Measurements from ENCODE around the gene S1PR4.
"Not testable (repeated sequence)": the region's sequence is repeated elsewhere in the genome, so short reads cannot be mapped to it uniquely, and the experiment has no call there.

Gene S1PR4

DNA sequence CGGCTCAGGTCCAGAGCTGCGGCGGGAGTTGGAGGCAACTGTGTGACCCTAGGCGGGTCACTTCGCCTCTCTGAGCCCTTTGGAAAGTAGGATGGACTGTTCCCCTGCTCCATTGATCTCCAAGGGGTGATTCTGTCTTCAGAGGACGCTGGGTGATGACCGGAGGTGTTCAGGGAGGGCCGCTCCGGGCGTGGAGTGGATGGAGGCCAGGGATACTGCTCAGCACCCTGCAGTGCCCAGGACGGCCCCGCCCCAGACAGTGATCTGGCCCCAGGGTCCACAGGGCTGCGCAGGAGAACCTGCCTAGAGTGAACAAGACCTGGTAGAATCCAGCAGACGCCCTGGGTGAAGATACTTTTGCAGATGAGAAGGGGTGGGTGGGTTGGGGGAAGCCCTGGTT, 14.1 kb downstream of the S1PR4 start:
- no peak overlapping the region for H3K27ac ChIP-seq (ENCODE audit: low read length)
- no peak overlapping the region for H3K4me3 ChIP-seq (ENCODE audit: low read depth in 1 of 2, low read length in 2 of 2)
- H3K36me3 ChIP-seq (ENCODE audit: control insufficient read depth in 1 of 2, insufficient read depth in 2 of 2, low read length in 2 of 2): peaks cover 0 to 28% of the 10 kb centered on the region in 2 donors
- peaks cover 0 to 12% of the 10 kb centered on the region in 2 donors for H3K4me1 ChIP-seq (ENCODE audit: control insufficient read depth in 1 of 2, insufficient read depth in 2 of 2, low read length in 2 of 2)
- H3K9me3 ChIP-seq (ENCODE audit: control insufficient read depth in 1 of 2, low read length in 2 of 2): no peaks in the 10 kb centered on the region
- no peaks in the 10 kb centered on the region for H3K27me3 ChIP-seq (ENCODE audit: low read depth, low read length)

DNA sequence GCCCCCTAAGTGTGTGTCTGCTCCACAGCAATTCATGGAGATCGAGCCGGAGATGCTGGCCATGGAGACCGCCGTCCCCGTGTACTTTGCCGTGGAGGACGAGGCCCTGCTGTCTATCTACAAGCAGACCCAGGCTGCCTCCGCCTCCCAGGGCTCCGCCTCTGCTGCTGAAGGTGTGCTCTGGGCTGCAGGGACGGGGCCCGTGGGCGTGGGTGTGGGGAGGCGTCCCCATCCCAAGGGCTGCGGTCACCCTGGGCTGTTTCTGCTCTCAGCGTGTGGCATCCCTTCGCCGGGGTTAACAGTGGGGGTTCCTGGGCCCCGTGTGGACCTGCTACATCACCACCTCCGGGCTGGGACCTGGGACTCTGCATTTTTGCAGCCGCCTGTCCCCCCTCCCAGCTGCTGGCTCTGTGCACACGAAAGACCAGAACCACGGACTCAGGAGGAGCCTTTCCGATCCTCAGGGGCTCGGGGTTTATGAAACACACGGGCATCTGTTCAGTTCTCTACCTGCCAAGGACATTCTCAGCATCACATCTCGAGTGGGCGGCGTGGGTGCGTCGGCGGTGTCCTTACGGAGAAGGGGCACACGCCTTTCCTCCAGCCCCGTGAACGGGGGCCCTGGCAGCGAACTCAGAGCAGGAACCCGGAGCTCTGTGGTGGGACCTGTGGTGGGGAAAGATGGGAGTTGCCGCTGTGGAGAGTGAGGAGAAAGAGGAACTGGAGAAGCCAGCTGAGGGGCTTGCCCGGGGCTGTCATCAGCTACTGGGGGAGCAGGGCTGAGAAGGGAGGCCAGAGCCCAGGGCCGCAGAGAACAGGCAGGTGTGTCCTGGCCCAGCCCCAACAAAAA, 14.9 kb downstream of the S1PR4 start:
- H3K4me3 ChIP-seq (ENCODE audit: low read depth in 1 of 2, low read length in 2 of 2): no peak overlapping the region
- H3K27ac ChIP-seq (ENCODE audit: low read length): no peak overlapping the region
- peaks cover 0 to 28% of the 10 kb centered on the region in 2 donors for H3K36me3 ChIP-seq (ENCODE audit: control insufficient read depth in 1 of 2, insufficient read depth in 2 of 2, low read length in 2 of 2)
- H3K4me1 ChIP-seq (ENCODE audit: control insufficient read depth in 1 of 2, insufficient read depth in 2 of 2, low read length in 2 of 2): peaks cover 0 to 7% of the 10 kb centered on the region in 2 donors
- no peaks in the 10 kb centered on the region for H3K27me3 ChIP-seq (ENCODE audit: low read depth, low read length)
- no peaks in the 10 kb centered on the region for H3K9me3 ChIP-seq (ENCODE audit: control insufficient read depth in 1 of 2, low read length in 2 of 2)

DNA sequence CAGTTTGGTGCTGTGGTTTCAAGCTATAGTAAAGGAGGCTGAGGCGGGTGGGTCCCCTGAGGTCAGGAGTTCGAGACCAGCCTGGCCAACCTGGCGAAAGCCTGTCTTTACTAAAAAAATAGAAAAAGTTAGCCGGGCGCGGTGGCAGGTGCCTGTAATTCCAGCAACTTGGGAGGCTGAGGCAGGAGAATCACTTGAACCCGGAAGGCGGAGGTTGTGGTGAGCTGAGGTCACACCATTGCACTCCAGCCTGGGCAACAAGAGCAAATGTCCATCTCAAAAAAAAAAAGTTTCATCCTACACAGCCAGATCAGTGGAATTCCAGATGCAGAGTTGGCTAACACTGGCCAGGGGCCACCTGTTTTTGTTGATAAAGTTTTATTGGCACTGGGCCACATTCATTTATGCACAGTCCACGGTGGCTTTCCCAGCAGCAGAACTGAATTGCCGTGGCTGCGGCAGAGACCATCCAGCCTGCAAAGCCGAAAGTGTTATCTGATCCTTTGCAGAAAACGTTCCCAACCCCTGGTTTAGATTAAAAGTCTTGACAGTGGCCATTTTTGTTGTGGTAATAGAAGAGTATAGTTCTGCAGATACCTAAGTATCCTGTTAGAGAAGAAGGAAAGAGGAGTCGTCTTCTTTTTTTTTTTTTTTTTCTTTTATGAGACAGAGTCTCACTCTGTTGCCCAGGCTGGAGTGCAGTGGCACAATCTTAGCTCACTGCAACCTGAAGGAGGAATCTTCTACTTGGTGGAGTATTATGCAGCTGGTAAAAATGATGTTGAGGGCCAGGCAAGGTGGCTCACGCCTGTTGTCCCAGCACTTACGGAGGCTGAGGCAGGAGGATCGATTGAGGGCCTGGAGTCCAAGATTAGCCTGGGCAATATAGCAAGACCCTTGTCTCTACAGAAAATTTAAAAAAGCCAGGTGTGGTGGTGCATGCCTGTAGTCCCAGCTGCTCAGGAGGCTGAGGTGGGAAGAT, 15.8 kb downstream of the S1PR4 start:
- peaks cover 0 to 37% of the 10 kb centered on the region in 2 donors for H3K36me3 ChIP-seq (ENCODE audit: control insufficient read depth in 1 of 2, insufficient read depth in 2 of 2, low read length in 2 of 2)
- H3K4me3 ChIP-seq (ENCODE audit: low read depth in 1 of 2, low read length in 2 of 2): no peak overlapping the region
- no peak overlapping the region for H3K27ac ChIP-seq (ENCODE audit: low read length)
- peaks cover 0 to 6% of the 10 kb centered on the region in 2 donors for H3K4me1 ChIP-seq (ENCODE audit: control insufficient read depth in 1 of 2, insufficient read depth in 2 of 2, low read length in 2 of 2)
- H3K27me3 ChIP-seq (ENCODE audit: low read depth, low read length): no peaks in the 10 kb centered on the region
- no peaks in the 10 kb centered on the region for H3K9me3 ChIP-seq (ENCODE audit: control insufficient read depth in 1 of 2, low read length in 2 of 2)

- Histone ChIP-seq H3K4me1 (ENCODE audit: control insufficient read depth in 1 of 2, insufficient read depth in 2 of 2, low read length in 2 of 2) (no peaks in the 10 kb centered on the region), H3K27ac (ENCODE audit: low read length) (no peak overlapping the region), H3K4me3 (ENCODE audit: low read depth in 1 of 2, low read length in 2 of 2) (no peak overlapping the region), H3K9me3 (ENCODE audit: control insufficient read depth in 1 of 2, low read length in 2 of 2) (no peaks in the 10 kb centered on the region), H3K36me3 (ENCODE audit: control insufficient read depth in 1 of 2, insufficient read depth in 2 of 2, low read length in 2 of 2) (peaks cover 3 to 43% of the 10 kb centered on the region in 2 donors), H3K27me3 (ENCODE audit: low read depth, low read length) (no peaks in the 10 kb centered on the region)
Measured at GRCh38 chr19:3196064-3196932, 17.7 kb downstream of the S1PR4 start.

DNA sequence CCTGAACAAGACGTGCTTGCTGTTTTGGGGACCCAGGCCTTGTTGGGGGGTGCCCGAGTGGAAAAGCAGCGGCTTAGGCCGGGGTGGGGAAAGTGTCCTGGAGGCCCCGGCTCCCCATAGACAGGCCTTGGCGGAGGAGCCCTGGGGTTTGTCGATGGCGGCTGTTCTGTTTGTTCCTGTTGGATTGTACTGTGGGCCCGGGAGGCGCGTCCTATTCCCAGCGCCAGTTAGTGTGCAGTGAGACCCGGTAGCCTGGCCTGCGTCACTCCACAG, 18.3 kb downstream of the S1PR4 start:
- Histone ChIP-seq H3K27me3 (ENCODE audit: low read depth, low read length) (no peaks in the 10 kb centered on the region), H3K4me3 (ENCODE audit: low read depth in 1 of 2, low read length in 2 of 2) (no peak overlapping the region), H3K36me3 (ENCODE audit: control insufficient read depth in 1 of 2, insufficient read depth in 2 of 2, low read length in 2 of 2) (peaks cover 3 to 47% of the 10 kb centered on the region in 2 donors), H3K4me1 (ENCODE audit: control insufficient read depth in 1 of 2, insufficient read depth in 2 of 2, low read length in 2 of 2) (no peaks in the 10 kb centered on the region), H3K27ac (ENCODE audit: low read length) (no peak overlapping the region), H3K9me3 (ENCODE audit: control insufficient read depth in 1 of 2, low read length in 2 of 2) (no peaks in the 10 kb centered on the region)

GRCh38 chr19:3198901-3199700, 20.5 kb downstream of the S1PR4 start:
- no peaks in the 10 kb centered on the region for H3K4me1 ChIP-seq (ENCODE audit: control insufficient read depth in 1 of 2, insufficient read depth in 2 of 2, low read length in 2 of 2)

GRCh38 chr19:3201072-3201700, 22.6 kb downstream of the S1PR4 start:
- peaks cover 9 to 61% of the 10 kb centered on the region in 2 donors for H3K36me3 ChIP-seq (ENCODE audit: control insufficient read depth in 1 of 2, insufficient read depth in 2 of 2, low read length in 2 of 2)
- H3K4me3 ChIP-seq (ENCODE audit: low read depth in 1 of 2, low read length in 2 of 2): no peak overlapping the region
- H3K4me1 ChIP-seq (ENCODE audit: control insufficient read depth in 1 of 2, insufficient read depth in 2 of 2, low read length in 2 of 2): no peaks in the 10 kb centered on the region
- no peaks in the 10 kb centered on the region for H3K9me3 ChIP-seq (ENCODE audit: control insufficient read depth in 1 of 2, low read length in 2 of 2)
- no peaks in the 10 kb centered on the region for H3K27me3 ChIP-seq (ENCODE audit: low read depth, low read length)
- no peak overlapping the region for H3K27ac ChIP-seq (ENCODE audit: low read length)

More at GRCh38 chr19:3198901-3199700, 20.5 kb downstream of the S1PR4 start:
- Histone ChIP-seq H3K36me3 (ENCODE audit: control insufficient read depth in 1 of 2, insufficient read depth in 2 of 2, low read length in 2 of 2) (peaks cover 3 to 55% of the 10 kb centered on the region in 2 donors), H3K9me3 (ENCODE audit: control insufficient read depth in 1 of 2, low read length in 2 of 2) (no peaks in the 10 kb centered on the region), H3K27ac (ENCODE audit: low read length) (no peak overlapping the region), H3K27me3 (ENCODE audit: low read depth, low read length) (no peaks in the 10 kb centered on the region), H3K4me3 (ENCODE audit: low read depth in 1 of 2, low read length in 2 of 2) (no peak overlapping the region)

DNA sequence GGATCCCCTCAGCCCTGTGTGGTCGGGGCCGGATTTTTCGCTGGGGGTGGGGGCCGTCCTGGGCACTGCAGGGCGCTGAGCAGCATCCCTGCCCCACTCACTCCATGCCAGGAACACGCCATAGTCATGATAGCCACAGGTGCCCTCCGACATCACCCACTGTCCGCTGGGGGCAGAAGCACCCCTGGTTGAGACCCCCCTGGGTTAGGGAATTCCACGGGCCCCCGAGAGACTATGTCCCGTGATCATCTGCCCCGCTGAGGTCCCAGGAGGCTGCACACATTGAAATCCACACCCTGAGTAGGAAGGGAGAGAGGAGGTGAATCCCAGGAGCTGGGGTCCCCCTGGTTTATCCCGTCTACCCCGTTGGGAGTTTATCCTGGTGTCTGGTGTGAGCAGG, 23.3 kb downstream of the S1PR4 start:
- H3K9me3 ChIP-seq (ENCODE audit: control insufficient read depth in 1 of 2, low read length in 2 of 2): no peaks in the 10 kb centered on the region
- no peak overlapping the region for H3K4me3 ChIP-seq (ENCODE audit: low read depth in 1 of 2, low read length in 2 of 2)
- H3K36me3 ChIP-seq (ENCODE audit: control insufficient read depth in 1 of 2, insufficient read depth in 2 of 2, low read length in 2 of 2): peaks cover 9 to 64% of the 10 kb centered on the region in 2 donors
- no peaks in the 10 kb centered on the region for H3K27me3 ChIP-seq (ENCODE audit: low read depth, low read length)
- no peak overlapping the region for H3K27ac ChIP-seq (ENCODE audit: low read length)
- no peaks in the 10 kb centered on the region for H3K4me1 ChIP-seq (ENCODE audit: control insufficient read depth in 1 of 2, insufficient read depth in 2 of 2, low read length in 2 of 2)

DNA sequence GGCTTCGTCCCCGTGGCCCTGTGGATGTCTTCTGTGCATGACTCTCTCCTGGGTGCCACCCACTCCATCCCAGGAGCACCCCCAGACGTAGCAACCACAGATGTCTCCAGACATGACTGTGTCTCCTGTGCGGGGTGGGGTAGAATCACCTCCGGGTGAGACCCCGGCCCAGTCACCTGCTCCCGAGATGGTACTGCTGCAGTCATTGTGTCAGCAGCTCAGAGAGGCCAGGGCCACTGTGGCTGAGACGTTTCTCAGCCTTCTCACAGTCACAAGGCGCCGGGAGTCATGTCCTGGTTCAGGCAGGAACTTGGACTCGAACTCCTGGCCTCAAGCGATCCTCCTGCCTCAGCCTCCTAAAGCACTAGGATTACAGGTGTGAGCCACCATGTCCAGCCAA, 23.8 kb downstream of the S1PR4 start:
- Histone ChIP-seq H3K27me3 (ENCODE audit: low read depth, low read length) (no peaks in the 10 kb centered on the region), H3K27ac (ENCODE audit: low read length) (no peak overlapping the region), H3K36me3 (ENCODE audit: control insufficient read depth in 1 of 2, insufficient read depth in 2 of 2, low read length in 2 of 2) (peaks cover 13 to 64% of the 10 kb centered on the region in 2 donors), H3K4me1 (ENCODE audit: control insufficient read depth in 1 of 2, insufficient read depth in 2 of 2, low read length in 2 of 2) (no peaks in the 10 kb centered on the region), H3K4me3 (ENCODE audit: low read depth in 1 of 2, low read length in 2 of 2) (no peak overlapping the region), H3K9me3 (ENCODE audit: control insufficient read depth in 1 of 2, low read length in 2 of 2) (no peaks in the 10 kb centered on the region)

GRCh38 chr19:3202895-3203294, 24.3 kb downstream of the S1PR4 start:
- peaks cover 17 to 69% of the 10 kb centered on the region in 2 donors for H3K36me3 ChIP-seq (ENCODE audit: control insufficient read depth in 1 of 2, insufficient read depth in 2 of 2, low read length in 2 of 2)
- not testable (repeated sequence) for H3K4me3 ChIP-seq (ENCODE audit: low read depth in 1 of 2, low read length in 2 of 2)

More at GRCh38 chr19:3202895-3203294, 24.3 kb downstream of the S1PR4 start:
- not testable (repeated sequence) for H3K27ac ChIP-seq (ENCODE audit: low read length); H3K27me3 ChIP-seq (ENCODE audit: low read depth, low read length); H3K4me1 ChIP-seq (ENCODE audit: control insufficient read depth in 1 of 2, insufficient read depth in 2 of 2, low read length in 2 of 2); H3K9me3 ChIP-seq (ENCODE audit: control insufficient read depth in 1 of 2, low read length in 2 of 2)
